GM10248 (cell line): Measurements from ENCODE around the gene PANX3.

Experiments
- CTCF ChIA-PET: fragments of 300-600 bp; sonication (Branson Sonifier 250); formaldehyde crosslinking; extraction: SDS; loops from one replicate; lab custom pipeline; 2021; ENCODE audit warnings: antibody characterized with exemption; lab: Yijun Ruan, JAX
- POLR2A ChIA-PET: fragments of 350-650 bp; sonication (Branson Sonifier 250); formaldehyde crosslinking; extraction: SDS; loops from one replicate; lab custom pipeline; 2020; ENCODE audit warnings: antibody characterized with exemption; lab: Yijun Ruan, JAX
- DNase-seq: peaks from one replicate; pipeline ENCODE4 v3.0.0; 2012; ENCODE audit errors: extremely low spot score
- CTCF ChIP-seq: IDR thresholded peaks from 2 replicates; pipeline ENCODE4 v1.5.1; 2012; ENCODE audit warnings: mild to moderate bottlenecking, low read depth; ENCODE audit errors: extremely low read depth, missing control alignments, control extremely low read depth

PANX3 gene

GRCh38 chr11:124582565-124582964 is 28.7 kb upstream of the PANX3 start:
- no peak for DNase-seq
- CTCF ChIA-PET, result interaction anchor here (0.8 to 2.0 kb wide), 4 partner anchors 8 to 514 kb away, joined by 3 to 5 read pairs (median 4); no protein-coding TSS in a partner anchor
- POLR2A ChIA-PET, result no interaction called here
- TF ChIP-seq CTCF, result no peak

GRCh38 chr11:124583781-124584180 is 27.4 kb upstream of the PANX3 start:
- CTCF ChIA-PET, result interaction anchor here (0.6 to 2.9 kb wide), 10 partner anchors 9 to 1003 kb away, joined by 3 to 20 read pairs (median 8); no protein-coding TSS in a partner anchor
- POLR2A ChIA-PET, result interaction anchor here (0.7 kb wide), 1 partner anchor 27 kb away, joined by 3 read pairs; no protein-coding TSS in a partner anchor
- DNase-seq, result no peak

GRCh38 chr11:124584681-124585372 is 26.4 kb upstream of the PANX3 start:
- CTCF ChIA-PET, result interaction anchor here (1.0 to 2.9 kb wide), 14 partner anchors 8 to 515 kb away, joined by 3 to 20 read pairs (median 8); no protein-coding TSS in a partner anchor
- TF ChIP-seq CTCF, result no peak
- DNase-seq, result no peak
- POLR2A ChIA-PET, result no interaction called here

More at GRCh38 chr11:124583781-124584180, 27.4 kb upstream of the PANX3 start:
- no peak for TF ChIP-seq CTCF

GRCh38 chr11:124586238-124586860 is 24.9 kb upstream of the PANX3 start:
- POLR2A ChIA-PET, result no interaction called here
- TF ChIP-seq CTCF, result peak; percentile 79
- CTCF ChIA-PET, result interaction anchor here (1.0 to 2.9 kb wide), 10 partner anchors 9 to 517 kb away, joined by 3 to 20 read pairs (median 10); no protein-coding TSS in a partner anchor
- DNase-seq, result peak; percentile 28

GRCh38 chr11:124591430-124591829 is 19.8 kb upstream of the PANX3 start:
- ChIA-PET POLR2A (no interaction called here), CTCF (no interaction called here)
- DNase-seq, result no peak
- TF ChIP-seq CTCF, result no peak

GRCh38 chr11:124592627-124593026 is 18.6 kb upstream of the PANX3 start:
- POLR2A ChIA-PET, result no interaction called here
- DNase-seq, result no peak
- TF ChIP-seq CTCF, result no peak
- CTCF ChIA-PET, result interaction anchor here (1.3 kb wide), 2 partner anchors 9 to 177 kb away, joined by 3 to 5 read pairs; no protein-coding TSS in a partner anchor
